Neural cell (in vitro differentiated cells): ENCODE data around the gene SDK2. TPM values are rescaled to one million over a fixed set of nuclear protein-coding genes. Genes with fewer than 3 reads are reported as not detected.

Experiments used
- H2AFZ ChIP-seq: fragments of 200-600, 300-800 bp; sonication (generic), shearing (Covaris generic); 2 replicates; pipeline ENCODE4 v1.6.0; 2014; ENCODE audit warnings: low read depth, mild to moderate bottlenecking, antibody characterized with exemption, low read length, moderate library complexity
- H3F3A ChIP-seq: fragments of 200-600 bp; shearing (Covaris generic); 2 replicates; pipeline ENCODE4 v1.6.1; 2016; ENCODE audit warnings: mild to moderate bottlenecking, moderate library complexity, mixed read lengths, antibody characterized with exemption, low read length; ENCODE audit not compliant: insufficient read depth, poor library complexity, severe bottlenecking
- H3K27ac ChIP-seq: fragments of 200-600, 300-800 bp; sonication (generic), shearing (Covaris generic); 2 replicates; pipeline ENCODE4 v1.5.1; 2014; ENCODE audit warnings: mild to moderate bottlenecking, low read length, moderate library complexity
- H3K27me3 ChIP-seq: fragments of 300-800, 200-600 bp; sonication (generic), shearing (Covaris generic); 2 replicates; pipeline ENCODE4 v1.6.0; 2014; ENCODE audit warnings: mild to moderate bottlenecking, low read depth, low read length, moderate library complexity; ENCODE audit not compliant: insufficient read depth
- H3K36me3 ChIP-seq: fragments of 300-800, 200-600 bp; sonication (generic), shearing (Covaris generic); 2 replicates; pipeline ENCODE4 v1.5.1; 2014; ENCODE audit warnings: mild to moderate bottlenecking, antibody characterized with exemption, low read length, moderate library complexity; ENCODE audit not compliant: insufficient read depth
- H3K4me2 ChIP-seq: fragments of 300-800, 200-600 bp; sonication (generic), shearing (Covaris generic); 2 replicates; pipeline ENCODE4 v1.6.0; 2014; ENCODE audit warnings: mild to moderate bottlenecking, low read length
- H3K4me3 ChIP-seq: fragments of 300-800, 200-600 bp; sonication (generic), shearing (Covaris generic); 2 replicates; pipeline ENCODE4 v1.5.1; 2014; ENCODE audit warnings: mild to moderate bottlenecking, low read length, moderate library complexity
- H3K79me2 ChIP-seq: fragments of 200-600 bp; shearing (Covaris generic); replicated peaks from 2 replicates; pipeline ENCODE4 v1.6.0; 2014; ENCODE audit warnings: mild to moderate bottlenecking, low read length, moderate library complexity; ENCODE audit not compliant: insufficient read depth
- H3K9ac ChIP-seq: fragments of 300-800, 200-600 bp; sonication (generic), shearing (Covaris generic); 2 replicates; pipeline ENCODE4 v1.6.1; 2016; ENCODE audit warnings: mild to moderate bottlenecking, low read length, mixed read lengths
- H3K9me2 ChIP-seq: fragments of 200-600 bp; shearing (Covaris generic); 2 replicates; pipeline ENCODE4 v1.6.1; 2016; ENCODE audit warnings: mild to moderate bottlenecking, low read length, mixed read lengths; ENCODE audit not compliant: insufficient read depth
- H3K9me3 ChIP-seq: fragments of 200-600, 300-800 bp; sonication (generic), shearing (Covaris generic); 2 replicates; pipeline ENCODE4 v1.6.1; 2016; ENCODE audit warnings: mild to moderate bottlenecking, mixed run types, low read length, moderate library complexity, mixed read lengths
- H4K20me1 ChIP-seq: fragments of 200-600 bp; shearing (Covaris generic); 2 replicates; pipeline ENCODE4 v1.6.1; 2016; ENCODE audit warnings: mild to moderate bottlenecking, mixed run types; ENCODE audit not compliant: insufficient read depth
- EP300 ChIP-seq: fragments of 450-650 bp; conservative IDR thresholded peaks from 2 replicates; pipeline ENCODE4 v1.6.1; 2014; ENCODE audit warnings: antibody characterized with exemption, mild to moderate bottlenecking, moderate library complexity; ENCODE audit not compliant: poor library complexity, severe bottlenecking
- EZH2 ChIP-seq: fragments of 200-600, 300-800 bp; shearing (Covaris generic), sonication (generic); IDR thresholded peaks from 2 replicates; pipeline ENCODE4 v1.6.1; 2014; ENCODE audit warnings: antibody characterized with exemption, low read length, borderline replicate concordance, mild to moderate bottlenecking; ENCODE audit not compliant: insufficient read depth, poor library complexity, severe bottlenecking
- MXI1 ChIP-seq: fragments of 450-650 bp; conservative IDR thresholded peaks from 2 replicates; pipeline ENCODE4 v1.6.1; 2014; ENCODE audit warnings: antibody characterized with exemption, mild to moderate bottlenecking; ENCODE audit not compliant: poor library complexity, severe bottlenecking
- POLR2AphosphoS5 ChIP-seq: IDR thresholded peaks from 2 replicates; pipeline ENCODE4 v1.6.1; 2012
- RAD21 ChIP-seq: fragments of 450-650 bp; conservative IDR thresholded peaks from 2 replicates; pipeline ENCODE4 v1.6.1; 2014; ENCODE audit warnings: antibody characterized with exemption, mild to moderate bottlenecking, moderate library complexity
- REST ChIP-seq: IDR thresholded peaks from 2 replicates; pipeline ENCODE4 v1.6.1; 2012; ENCODE audit warnings: borderline replicate concordance
- SMC3 ChIP-seq: fragments of 450-650 bp; conservative IDR thresholded peaks from 2 replicates; pipeline ENCODE4 v1.6.1; 2014; ENCODE audit warnings: antibody characterized with exemption, mild to moderate bottlenecking, moderate library complexity; ENCODE audit not compliant: poor library complexity
- TAF1 ChIP-seq: IDR thresholded peaks from 2 replicates; pipeline ENCODE4 v1.6.1; 2012; ENCODE audit warnings: low read depth
- polyA plus RNA-seq: library from polyadenylated mRNA; depleted of rRNA; stranded (reverse); fragments of >200 nt; gene quantifications from 2 replicates; pipeline ENCODE4 v1.2.3, GENCODE V29; 2014
- TF ChIP-seq, protein P1 (sequence below): fragments of 450-650 bp; IDR thresholded peaks from 2 replicates; pipeline ENCODE4 v1.5.1; 2014; ENCODE audit warnings: antibody characterized with exemption, mild to moderate bottlenecking, moderate library complexity; ENCODE audit not compliant: poor library complexity, severe bottlenecking

SDK2 gene
- polyA plus RNA-seq, 1 donor from 2014 or later = 0.73 TPM

DNA sequence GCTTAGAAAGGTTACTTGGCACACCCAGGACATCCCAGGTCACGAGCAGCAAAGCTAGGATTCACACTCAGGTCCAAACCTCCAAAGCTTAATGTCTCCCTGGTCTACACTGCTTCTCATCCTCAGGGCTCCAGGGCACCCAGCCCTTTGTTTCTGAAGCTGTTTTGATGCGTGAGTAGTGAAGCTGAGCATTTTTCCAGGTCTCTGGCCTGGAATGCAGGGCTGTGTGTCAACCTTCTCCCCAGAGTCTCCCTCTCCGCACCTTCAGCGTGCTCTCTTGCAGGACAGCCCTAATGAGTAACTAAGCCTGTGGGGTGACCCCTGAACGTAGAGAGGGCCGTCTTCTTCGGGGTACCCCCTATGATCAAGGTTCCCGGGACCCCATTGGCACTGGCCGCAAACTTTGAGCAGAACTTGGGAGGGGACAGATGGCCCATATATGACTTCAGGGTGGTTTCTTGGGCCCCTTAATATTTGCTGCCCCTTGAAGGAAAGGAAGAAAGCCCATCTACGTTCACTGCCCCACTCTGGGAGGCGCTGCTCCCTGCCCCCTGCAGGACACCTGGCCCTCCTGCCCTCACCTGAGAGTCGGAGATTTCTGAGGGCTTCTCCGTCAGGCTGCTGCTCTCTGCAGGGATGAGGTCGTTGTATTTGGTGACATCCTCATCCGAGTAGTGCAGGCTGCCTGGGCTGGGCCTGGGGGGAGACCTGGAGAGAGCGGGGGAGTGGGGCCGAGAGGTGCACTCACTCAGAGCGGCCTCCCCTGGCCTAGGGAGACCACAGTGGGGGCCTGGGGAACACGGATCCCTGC lies 296.0 kb downstream of the SDK2 start:
- H3K36me3 ChIP-seq = no peaks in the 10 kb centered on the region
- no peak overlapping the region for H3K4me3 ChIP-seq
- no peaks in the 10 kb centered on the region for H4K20me1 ChIP-seq
- no peak overlapping the region for H2AFZ ChIP-seq
- no peak overlapping the region for H3K9ac ChIP-seq
- H3K27ac ChIP-seq = no peak overlapping the region
- no peaks in the 10 kb centered on the region for H3K79me2 ChIP-seq
- no peak overlapping the region for H3K4me2 ChIP-seq
- H3K9me3 ChIP-seq = no peaks in the 10 kb centered on the region
- H3K9me2 ChIP-seq = no peaks in the 10 kb centered on the region
- no peaks in the 10 kb centered on the region for H3F3A ChIP-seq
- H3K27me3 ChIP-seq = no peaks in the 10 kb centered on the region
- TF ChIP-seq MXI1 (no peak), SMC3 (no peak), EZH2 (no peak), EP300 (no peak), TAF1 (no peak), RAD21 (no peak), POLR2AphosphoS5 (no peak), REST (no peak)
- TF ChIP-seq, protein P1, sequence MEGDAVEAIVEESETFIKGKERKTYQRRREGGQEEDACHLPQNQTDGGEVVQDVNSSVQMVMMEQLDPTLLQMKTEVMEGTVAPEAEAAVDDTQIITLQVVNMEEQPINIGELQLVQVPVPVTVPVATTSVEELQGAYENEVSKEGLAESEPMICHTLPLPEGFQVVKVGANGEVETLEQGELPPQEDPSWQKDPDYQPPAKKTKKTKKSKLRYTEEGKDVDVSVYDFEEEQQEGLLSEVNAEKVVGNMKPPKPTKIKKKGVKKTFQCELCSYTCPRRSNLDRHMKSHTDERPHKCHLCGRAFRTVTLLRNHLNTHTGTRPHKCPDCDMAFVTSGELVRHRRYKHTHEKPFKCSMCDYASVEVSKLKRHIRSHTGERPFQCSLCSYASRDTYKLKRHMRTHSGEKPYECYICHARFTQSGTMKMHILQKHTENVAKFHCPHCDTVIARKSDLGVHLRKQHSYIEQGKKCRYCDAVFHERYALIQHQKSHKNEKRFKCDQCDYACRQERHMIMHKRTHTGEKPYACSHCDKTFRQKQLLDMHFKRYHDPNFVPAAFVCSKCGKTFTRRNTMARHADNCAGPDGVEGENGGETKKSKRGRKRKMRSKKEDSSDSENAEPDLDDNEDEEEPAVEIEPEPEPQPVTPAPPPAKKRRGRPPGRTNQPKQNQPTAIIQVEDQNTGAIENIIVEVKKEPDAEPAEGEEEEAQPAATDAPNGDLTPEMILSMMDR = no peak

- H3K36me3 ChIP-seq = no peaks in the 10 kb centered on the region
- H2AFZ ChIP-seq = no peak overlapping the region
- TF ChIP-seq RAD21 (no peak), POLR2AphosphoS5 (no peak), REST (no peak), EP300 (no peak), SMC3 (no peak), MXI1 (no peak), EZH2 (no peak), TAF1 (no peak)
- TF ChIP-seq, protein P1 = no peak
- no peak overlapping the region for H3K4me2 ChIP-seq
- no peak overlapping the region for H3K4me3 ChIP-seq
- H3K9me3 ChIP-seq = no peaks in the 10 kb centered on the region
- H3K27me3 ChIP-seq = no peaks in the 10 kb centered on the region
- no peaks in the 10 kb centered on the region for H4K20me1 ChIP-seq
- H3K9ac ChIP-seq = no peak overlapping the region
- H3K9me2 ChIP-seq = no peaks in the 10 kb centered on the region
- H3K79me2 ChIP-seq = no peaks in the 10 kb centered on the region
- H3F3A ChIP-seq = no peaks in the 10 kb centered on the region
- H3K27ac ChIP-seq = no peak overlapping the region
Observed at GRCh38 chr17:73347351-73347750, 296.9 kb downstream of the SDK2 start.
